DND-41 (cell line): ENCODE measurements around the gene ZSCAN2.

Source experiments
- EZH2 ChIP-seq: IDR thresholded peaks from 3 replicates; pipeline ENCODE4 v1.6.1; 2012; ENCODE audit warnings: borderline replicate concordance, low read depth, mild to moderate bottlenecking, moderate library complexity, low read length, inconsistent platforms; ENCODE audit not compliant: severe bottlenecking
- TF ChIP-seq, protein P1 (sequence below): IDR thresholded peaks from 2 replicates; pipeline ENCODE4 v1.5.1; 2012; ENCODE audit warnings: borderline replicate concordance, low read length, moderate library complexity, mild to moderate bottlenecking; ENCODE audit not compliant: poor library complexity, severe bottlenecking; ENCODE audit errors: extremely low read depth

DNA sequence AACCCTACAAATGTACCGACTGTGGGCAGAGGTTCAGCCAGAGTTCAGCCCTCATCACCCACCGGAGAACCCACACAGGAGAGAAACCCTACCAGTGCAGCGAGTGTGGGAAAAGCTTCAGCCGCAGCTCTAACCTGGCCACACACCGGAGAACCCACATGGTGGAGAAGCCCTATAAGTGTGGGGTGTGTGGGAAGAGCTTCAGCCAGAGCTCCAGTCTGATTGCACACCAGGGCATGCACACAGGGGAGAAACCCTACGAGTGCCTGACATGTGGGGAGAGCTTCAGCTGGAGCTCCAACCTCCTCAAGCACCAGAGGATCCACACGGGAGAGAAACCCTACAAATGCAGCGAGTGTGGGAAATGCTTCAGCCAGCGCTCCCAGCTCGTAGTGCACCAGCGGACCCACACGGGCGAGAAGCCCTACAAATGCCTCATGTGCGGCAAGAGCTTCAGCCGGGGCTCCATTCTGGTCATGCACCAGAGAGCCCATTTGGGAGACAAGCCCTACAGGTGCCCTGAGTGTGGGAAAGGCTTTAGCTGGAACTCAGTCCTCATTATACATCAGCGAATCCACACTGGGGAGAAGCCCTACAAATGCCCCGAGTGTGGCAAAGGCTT lies 20.7 kb downstream of the ZSCAN2 start:
- TF ChIP-seq, protein P1, sequence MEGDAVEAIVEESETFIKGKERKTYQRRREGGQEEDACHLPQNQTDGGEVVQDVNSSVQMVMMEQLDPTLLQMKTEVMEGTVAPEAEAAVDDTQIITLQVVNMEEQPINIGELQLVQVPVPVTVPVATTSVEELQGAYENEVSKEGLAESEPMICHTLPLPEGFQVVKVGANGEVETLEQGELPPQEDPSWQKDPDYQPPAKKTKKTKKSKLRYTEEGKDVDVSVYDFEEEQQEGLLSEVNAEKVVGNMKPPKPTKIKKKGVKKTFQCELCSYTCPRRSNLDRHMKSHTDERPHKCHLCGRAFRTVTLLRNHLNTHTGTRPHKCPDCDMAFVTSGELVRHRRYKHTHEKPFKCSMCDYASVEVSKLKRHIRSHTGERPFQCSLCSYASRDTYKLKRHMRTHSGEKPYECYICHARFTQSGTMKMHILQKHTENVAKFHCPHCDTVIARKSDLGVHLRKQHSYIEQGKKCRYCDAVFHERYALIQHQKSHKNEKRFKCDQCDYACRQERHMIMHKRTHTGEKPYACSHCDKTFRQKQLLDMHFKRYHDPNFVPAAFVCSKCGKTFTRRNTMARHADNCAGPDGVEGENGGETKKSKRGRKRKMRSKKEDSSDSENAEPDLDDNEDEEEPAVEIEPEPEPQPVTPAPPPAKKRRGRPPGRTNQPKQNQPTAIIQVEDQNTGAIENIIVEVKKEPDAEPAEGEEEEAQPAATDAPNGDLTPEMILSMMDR: no peak
- no peak for TF ChIP-seq EZH2
